HG02642 (cell line): ENCODE results near the gene SLC43A2.

Source experiments
- ATAC-seq: cut with Tn5 transposase; IDR thresholded peaks from one replicate; pipeline ENCODE4 v1.9.1; 2021; ENCODE audit warnings: mild to moderate bottlenecking; ENCODE audit not compliant: unreplicated experiment, poor library complexity

SLC43A2 gene

GRCh38 chr17:1644493-1645206 is 16.0 kb upstream of the SLC43A2 start:
- no peak for ATAC-seq

GRCh38 chr17:1643999-1644492 is 15.4 kb upstream of the SLC43A2 start:
- no peak for ATAC-seq

- no peak for ATAC-seq
Observed at GRCh38 chr17:1643293-1643998, 14.8 kb upstream of the SLC43A2 start.

GRCh38 chr17:1641065-1641403 is 12.4 kb upstream of the SLC43A2 start:
- ATAC-seq = no peak

GRCh38 chr17:1640329-1641064 is 11.9 kb upstream of the SLC43A2 start:
- no peak for ATAC-seq

- ATAC-seq = no peak
Observed at GRCh38 chr17:1639549-1640180, 11.0 kb upstream of the SLC43A2 start.

- no peak for ATAC-seq
Observed at GRCh38 chr17:1638624-1639300, 10.1 kb upstream of the SLC43A2 start.

GRCh38 chr17:1638171-1638590 is 9.5 kb upstream of the SLC43A2 start:
- no peak for ATAC-seq

- ATAC-seq = no peak
Observed at GRCh38 chr17:1636732-1637285, 8.2 kb upstream of the SLC43A2 start.

GRCh38 chr17:1635675-1636465 is 7.2 kb upstream of the SLC43A2 start:
- no peak for ATAC-seq

GRCh38 chr17:1634841-1635650 is 6.4 kb upstream of the SLC43A2 start:
- ATAC-seq = no peak

GRCh38 chr17:1630662-1631061 is 2.0 kb upstream of the SLC43A2 start:
- no peak for ATAC-seq

GRCh38 chr17:1629504-1630310 is 1.1 kb upstream of the SLC43A2 start:
- no peak for ATAC-seq

GRCh38 chr17:1628856-1629503 is 346 bp upstream of the SLC43A2 start:
- ATAC-seq = peak; percentile 64

GRCh38 chr17:1627182-1627981 is 1.3 kb downstream of the SLC43A2 start:
- ATAC-seq = peak; percentile 0

GRCh38 chr17:1626333-1626732 is 2.3 kb downstream of the SLC43A2 start:
- ATAC-seq = no peak
